ENCODE results near the gene AFF1.

AFF1 gene

GRCh38 chr4:87151730-87152129 lies 216.9 kb downstream of the AFF1 start:
- no peak for DNase-seq (ENCODE audit: low read depth)

DNA sequence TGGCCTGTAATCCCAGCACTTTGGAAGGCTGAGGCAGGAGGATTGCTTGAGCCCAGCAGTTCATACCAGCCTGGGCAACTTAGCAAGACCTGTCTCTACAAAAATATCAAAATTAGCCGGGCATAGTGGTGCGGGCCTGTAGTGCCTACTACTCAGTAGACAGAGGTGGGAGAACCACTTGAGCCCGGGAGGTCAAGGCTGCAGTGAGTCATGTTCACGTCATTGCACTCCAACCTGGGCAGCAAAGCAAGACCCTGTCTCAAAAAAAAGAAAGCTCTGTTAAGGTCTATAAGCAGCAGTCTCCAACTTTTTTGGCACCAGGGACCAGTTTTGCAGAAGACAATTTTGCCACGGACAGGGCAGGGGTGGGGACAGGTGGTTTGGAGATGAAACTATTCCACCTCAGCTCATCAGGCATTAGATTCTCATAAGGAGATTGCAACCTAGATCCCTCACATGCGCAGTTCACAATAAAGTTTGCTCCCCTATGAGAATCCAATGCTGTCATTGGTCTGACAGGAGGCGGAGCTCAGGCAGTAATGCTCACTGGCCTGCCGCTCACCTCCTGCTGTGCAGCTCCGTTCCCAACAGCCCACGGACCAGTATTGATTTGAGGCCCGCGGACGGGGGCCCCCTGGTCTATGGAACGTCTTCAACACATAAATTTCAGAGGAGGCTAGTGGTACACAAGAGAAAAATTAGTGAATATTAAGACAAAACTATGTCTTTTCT lies 217.7 kb downstream of the AFF1 start:
- no peak for DNase-seq (ENCODE audit: low read depth)

- DNase-seq (ENCODE audit: low read depth): no peak
These were observed 218.5 kb downstream of the AFF1 start for GRCh38 chr4:87153078-87153870.

GRCh38 chr4:87165892-87166291 lies 231.1 kb downstream of the AFF1 start:
- DNase-seq (ENCODE audit: low read depth): no peak

DNA sequence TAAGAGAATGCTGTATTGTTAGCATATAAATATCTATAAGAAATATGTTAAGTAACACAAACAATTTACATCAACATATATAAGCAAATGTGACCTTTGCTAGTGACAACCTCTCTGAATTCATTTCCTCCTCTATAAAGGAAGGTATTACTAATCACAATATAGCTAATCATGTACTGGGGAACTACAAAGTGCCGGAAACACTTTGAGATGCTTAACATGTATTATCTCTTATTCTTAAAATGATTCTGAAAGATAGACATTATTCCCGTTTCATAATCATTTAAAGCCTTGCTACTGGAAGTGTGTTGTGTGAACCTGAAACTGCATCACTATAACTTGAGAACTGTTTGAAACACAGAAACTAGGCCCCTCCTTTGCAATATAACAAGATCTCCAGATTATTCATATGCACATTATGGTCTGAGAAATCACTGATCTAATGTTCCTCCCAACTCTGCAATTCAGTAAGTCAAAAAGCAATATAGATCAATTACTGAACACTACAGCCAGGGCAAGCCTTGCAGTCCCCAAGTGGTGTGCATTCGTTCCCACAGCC lies 231.6 kb downstream of the AFF1 start:
- no peak for DNase-seq (ENCODE audit: low read depth)

- no peak for DNase-seq (ENCODE audit: low read depth)
These were observed 237.1 kb downstream of the AFF1 start for GRCh38 chr4:87171944-87172343.

DNA sequence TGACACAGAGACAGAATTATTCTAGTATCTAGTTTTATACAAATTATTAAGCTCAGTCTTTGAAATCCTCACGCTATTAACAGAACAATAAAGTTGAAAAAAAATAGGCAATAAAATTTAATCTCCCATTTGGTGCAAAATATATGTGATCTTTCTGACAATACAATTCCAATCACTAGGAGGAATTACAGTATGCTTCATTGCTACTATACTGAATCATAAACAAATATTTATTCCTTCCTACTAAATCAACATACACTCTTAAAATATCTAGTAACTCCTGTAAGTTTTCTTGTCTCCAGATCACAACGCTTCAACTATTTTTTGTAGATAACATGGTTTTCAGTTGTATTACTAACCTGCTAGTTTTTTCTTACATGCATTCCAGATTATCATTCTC lies 239.9 kb downstream of the AFF1 start:
- no peak for DNase-seq (ENCODE audit: low read depth)

GRCh38 chr4:87179751-87180150 lies 244.9 kb downstream of the AFF1 start:
- no peak for DNase-seq (ENCODE audit: low read depth)

GRCh38 chr4:87180767-87181166 lies 246.0 kb downstream of the AFF1 start:
- DNase-seq (ENCODE audit: low read depth): no peak

DNA sequence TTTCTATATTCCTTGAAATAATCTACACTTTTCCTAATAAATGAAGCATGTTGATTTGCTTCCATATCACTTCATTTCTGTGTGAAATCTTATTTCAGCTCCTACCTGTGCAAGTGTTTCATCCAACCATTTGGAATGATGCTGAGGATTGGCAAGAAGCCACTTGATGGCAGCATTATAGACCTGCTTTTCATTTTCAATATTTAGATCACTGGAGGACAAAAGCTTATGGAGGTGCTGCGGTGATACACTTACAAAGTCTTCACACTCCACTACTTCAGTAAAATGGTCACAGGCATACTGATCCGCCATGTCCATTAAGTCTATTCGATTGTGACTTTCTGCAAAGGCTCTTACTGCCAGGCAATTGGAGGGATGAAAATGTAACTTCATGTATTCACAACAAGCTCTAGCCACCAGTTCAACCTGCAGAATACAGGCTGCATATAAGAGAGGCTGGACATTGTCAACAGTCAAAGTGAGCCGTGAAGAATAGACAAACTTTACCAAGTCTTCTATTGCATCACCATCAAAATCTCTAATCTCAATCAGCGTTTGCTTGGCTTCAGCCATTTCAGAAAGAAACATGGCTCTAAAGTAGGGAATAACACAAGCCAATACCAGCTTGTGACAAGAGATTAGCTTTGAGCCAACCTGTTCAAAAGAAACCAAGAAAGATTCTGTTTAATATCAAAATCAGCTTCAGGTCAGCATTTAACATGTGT lies 250.5 kb downstream of the AFF1 start:
- no peak for DNase-seq (ENCODE audit: low read depth)

- DNase-seq (ENCODE audit: low read depth): no peak
These were observed 253.2 kb downstream of the AFF1 start for GRCh38 chr4:87188048-87188447.

GRCh38 chr4:87188932-87189331 lies 254.1 kb downstream of the AFF1 start:
- DNase-seq (ENCODE audit: low read depth): no peak

All from stimulated activated CD4-positive, alpha-beta T cell treated with anti-CD3 and anti-CD28 coated beads, Interleukin-2, amount 100 ng/mL, for 4 hours (primary cell).